ENCODE results near the gene CLPTM1. TPM values are rescaled to one million over a fixed set of nuclear protein-coding genes. Genes with fewer than 3 reads are reported as not detected.
A peak's percentile ranks its signal among the peaks of the same experiment; 100 is the strongest.

CLPTM1 gene
- total RNA-seq, 1 experiment from 2014 or later: 102 TPM

DNA sequence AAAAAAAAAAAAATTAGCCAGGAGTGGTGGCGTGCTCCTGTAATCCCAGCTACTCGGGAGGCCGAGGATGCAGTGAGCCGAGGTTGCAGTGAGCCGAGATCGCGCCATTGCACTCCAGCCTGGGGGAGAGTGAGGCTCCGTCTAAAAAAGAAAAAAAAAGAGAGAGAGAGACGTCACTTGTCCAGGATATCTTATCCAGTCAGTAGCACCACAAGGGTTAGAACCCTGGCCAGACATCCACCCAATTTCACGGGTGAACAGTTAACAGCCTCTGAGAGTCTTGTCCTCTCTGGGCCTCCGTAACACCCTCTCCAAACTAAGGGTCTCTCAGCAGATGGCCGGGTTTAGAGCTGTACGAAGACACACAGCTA is 917 bp upstream of the CLPTM1 start:
- peak overlapping the region; percentile 24 for H2AFZ ChIP-seq (ENCODE audit: low read depth, low read length, poor library complexity, severe bottlenecking)
- CTCF ChIA-PET: interaction anchor here (1.3 to 1.4 kb wide), 2 partner anchors 137 to 231 kb away, joined by 3 read pairs; no protein-coding TSS in a partner anchor

More for the DNA sequence above, 917 bp upstream of the CLPTM1 start:
- ChIA-PET RAD21 (ENCODE audit: low non-redundant PET in 1 of 2, low total read pairs in 2 of 2, uncharacterized antibody in 2 of 2, unreplicated experiment in 2 of 2) (no interaction called here), POLR2A (interaction anchor here (1.0 kb wide), 2 partner anchors 41 to 49 kb away, joined by 4 read pairs; no protein-coding TSS in a partner anchor)
- no peaks in the 10 kb centered on the region for H3K9me2 ChIP-seq (ENCODE audit: insufficient read depth)
- H3K9ac ChIP-seq (ENCODE audit: low read length): peak overlapping the region; percentile 93
- H4K20me1 ChIP-seq (ENCODE audit: insufficient read depth): no peaks in the 10 kb centered on the region
- intact Hi-C loops (cut with micrococcal nuclease): loop anchor here (2.0 to 10.0 kb wide), 3 partner anchors 39 to 369 kb away; partner anchors contain the start of genes APOC1 and NECTIN2
- H3K4me2 ChIP-seq (ENCODE audit: low read length): peak overlapping the region; percentile 83
- H3K79me2 ChIP-seq (ENCODE audit: insufficient read depth, low read length): peaks cover 40% of the 10 kb centered on the region
- BruUV-seq (replicated peaks): no TSS peak
- H3K4me3 ChIP-seq (replicated peaks in 1 of 2; ENCODE audit: low read depth in 1 of 2, low read length in 2 of 2): peak overlapping the region; percentile 71 to 85
- TF ChIP-seq EZH2 (IDR thresholded peaks at IDR 0.05) (no peak), CEBPB (IDR thresholded peaks at IDR 0.05; ENCODE audit: low read depth) (no peak), EGR1 (IDR thresholded peaks at IDR 0.05; ENCODE audit: low read depth) (no peak), ZFX (IDR thresholded peaks at IDR 0.05) (no peak), POLR2A (IDR thresholded peaks at IDR 0.05; ENCODE audit: borderline replicate concordance, extremely low read depth, insufficient read depth, insufficient read length) (no peak), SRF (IDR thresholded peaks at IDR 0.05; ENCODE audit: low read depth) (no peak), SIN3A (IDR thresholded peaks at IDR 0.05; ENCODE audit: low read depth) (no peak), TCF7L2 (IDR thresholded peaks at IDR 0.05; ENCODE audit: borderline replicate concordance, extremely low read depth, insufficient read depth, insufficient read length) (no peak), ZNF274 (IDR thresholded peaks at IDR 0.05; ENCODE audit: low read depth, low read length) (no peak), EZH2phosphoT487 (IDR thresholded peaks at IDR 0.05; ENCODE audit: borderline replicate concordance) (no peak)
- TF ChIP-seq, protein P1, sequence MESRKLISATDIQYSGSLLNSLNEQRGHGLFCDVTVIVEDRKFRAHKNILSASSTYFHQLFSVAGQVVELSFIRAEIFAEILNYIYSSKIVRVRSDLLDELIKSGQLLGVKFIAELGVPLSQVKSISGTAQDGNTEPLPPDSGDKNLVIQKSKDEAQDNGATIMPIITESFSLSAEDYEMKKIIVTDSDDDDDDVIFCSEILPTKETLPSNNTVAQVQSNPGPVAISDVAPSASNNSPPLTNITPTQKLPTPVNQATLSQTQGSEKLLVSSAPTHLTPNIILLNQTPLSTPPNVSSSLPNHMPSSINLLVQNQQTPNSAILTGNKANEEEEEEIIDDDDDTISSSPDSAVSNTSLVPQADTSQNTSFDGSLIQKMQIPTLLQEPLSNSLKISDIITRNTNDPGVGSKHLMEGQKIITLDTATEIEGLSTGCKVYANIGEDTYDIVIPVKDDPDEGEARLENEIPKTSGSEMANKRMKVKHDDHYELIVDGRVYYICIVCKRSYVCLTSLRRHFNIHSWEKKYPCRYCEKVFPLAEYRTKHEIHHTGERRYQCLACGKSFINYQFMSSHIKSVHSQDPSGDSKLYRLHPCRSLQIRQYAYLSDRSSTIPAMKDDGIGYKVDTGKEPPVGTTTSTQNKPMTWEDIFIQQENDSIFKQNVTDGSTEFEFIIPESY (IDR thresholded peaks at IDR 0.05; ENCODE audit: extremely low read depth, insufficient replicate concordance, low read length): no peak
- TF ChIP-seq, protein P2, sequence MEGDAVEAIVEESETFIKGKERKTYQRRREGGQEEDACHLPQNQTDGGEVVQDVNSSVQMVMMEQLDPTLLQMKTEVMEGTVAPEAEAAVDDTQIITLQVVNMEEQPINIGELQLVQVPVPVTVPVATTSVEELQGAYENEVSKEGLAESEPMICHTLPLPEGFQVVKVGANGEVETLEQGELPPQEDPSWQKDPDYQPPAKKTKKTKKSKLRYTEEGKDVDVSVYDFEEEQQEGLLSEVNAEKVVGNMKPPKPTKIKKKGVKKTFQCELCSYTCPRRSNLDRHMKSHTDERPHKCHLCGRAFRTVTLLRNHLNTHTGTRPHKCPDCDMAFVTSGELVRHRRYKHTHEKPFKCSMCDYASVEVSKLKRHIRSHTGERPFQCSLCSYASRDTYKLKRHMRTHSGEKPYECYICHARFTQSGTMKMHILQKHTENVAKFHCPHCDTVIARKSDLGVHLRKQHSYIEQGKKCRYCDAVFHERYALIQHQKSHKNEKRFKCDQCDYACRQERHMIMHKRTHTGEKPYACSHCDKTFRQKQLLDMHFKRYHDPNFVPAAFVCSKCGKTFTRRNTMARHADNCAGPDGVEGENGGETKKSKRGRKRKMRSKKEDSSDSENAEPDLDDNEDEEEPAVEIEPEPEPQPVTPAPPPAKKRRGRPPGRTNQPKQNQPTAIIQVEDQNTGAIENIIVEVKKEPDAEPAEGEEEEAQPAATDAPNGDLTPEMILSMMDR (IDR thresholded peaks at IDR 0.05 in 2 of 3, conservative IDR thresholded peaks at IDR 0.05 in 1 of 3; ENCODE audit: borderline replicate concordance in 1 of 3, insufficient read depth in 1 of 3, low read depth in 2 of 3, low read length in 2 of 3): no peak
- TF ChIP-seq, protein P3, sequence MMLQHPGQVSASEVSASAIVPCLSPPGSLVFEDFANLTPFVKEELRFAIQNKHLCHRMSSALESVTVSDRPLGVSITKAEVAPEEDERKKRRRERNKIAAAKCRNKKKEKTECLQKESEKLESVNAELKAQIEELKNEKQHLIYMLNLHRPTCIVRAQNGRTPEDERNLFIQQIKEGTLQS (IDR thresholded peaks at IDR 0.05): no peak
- DNase-seq (ENCODE audit: low read depth, low spot score) (no peak), ATAC-seq (no peak)
- no peaks in the 10 kb centered on the region for H3K27me3 ChIP-seq (ENCODE audit: insufficient read depth, low read length)
- peak overlapping the region; percentile 98 for H3K27ac ChIP-seq (ENCODE audit: low read depth, low read length)
- no peaks in the 10 kb centered on the region for H3K9me3 ChIP-seq (ENCODE audit: control insufficient read depth in 1 of 2, insufficient read depth in 1 of 2, low read depth in 1 of 2, low read length in 2 of 2)
- H3K36me3 ChIP-seq (ENCODE audit: control insufficient read depth in 1 of 2, insufficient read depth in 2 of 2, low read length in 2 of 2): no peaks in the 10 kb centered on the region
- H3K4me1 ChIP-seq (ENCODE audit: control insufficient read depth in 1 of 2, insufficient read depth in 2 of 2, low read length in 2 of 2): peaks cover 11 to 34% of the 10 kb centered on the region in 2 experiments; a peak in 3 of 4 replicates
